A673 (cell line): ENCODE data around the gene TTBK2. TPM values are rescaled to one million over a fixed set of nuclear protein-coding genes. Genes with fewer than 3 reads are reported as not detected.

Experiments used
- BruUV-seq: library from RNA; stranded (reverse); fragments of 400-500 nt; replicated peaks from 2 replicates; lab custom pipeline; 2021; lab: Mats Ljungman, UMichigan
- CTCF ChIA-PET: fragments of 300-600 bp; sonication (Branson Sonifier 250); formaldehyde crosslinking; loops from one replicate; lab custom pipeline; 2022; ENCODE audit warnings: antibody characterized with exemption; lab: Charles Lee
- POLR2A ChIA-PET: fragments of 300-600 bp; sonication (Branson Sonifier 250); formaldehyde crosslinking; loops from one replicate; lab custom pipeline; 2022; ENCODE audit warnings: antibody characterized with exemption; ENCODE audit not compliant: low non-redundant PET; lab: Charles Lee
- DNase-seq: peaks from one replicate; pipeline ENCODE4 v3.0.0-alpha.2; 2015; ENCODE audit warnings: low spot score
- H3K27ac ChIP-seq: fragments of 200-600 bp; sonication (generic); 2 replicates; pipeline ENCODE4 v1.5.1; 2016; ENCODE audit warnings: mixed run types, low read depth, mild to moderate bottlenecking, mixed read lengths, antibody characterized with exemption, low read length; ENCODE audit not compliant: poor library complexity, severe bottlenecking
- H3K27me3 ChIP-seq: fragments of 200-600 bp; sonication (generic); replicated peaks from 2 replicates; pipeline ENCODE4 v1.6.1; 2017; ENCODE audit warnings: mixed run types, low read depth, mild to moderate bottlenecking, mixed read lengths, antibody characterized with exemption, low read length; ENCODE audit not compliant: insufficient read depth, poor library complexity
- H3K36me3 ChIP-seq: fragments of 200-600 bp; sonication (generic); 2 replicates; pipeline ENCODE4 v1.6.1; 2016; ENCODE audit warnings: mixed run types, mild to moderate bottlenecking, mixed read lengths, antibody characterized with exemption, low read length; ENCODE audit not compliant: insufficient read depth, poor library complexity, severe bottlenecking
- H3K4me1 ChIP-seq: fragments of 200-600 bp; sonication (generic); 2 replicates; pipeline ENCODE4 v1.6.1; 2017; ENCODE audit warnings: mixed run types, mild to moderate bottlenecking, mixed read lengths, antibody characterized with exemption, low read length; ENCODE audit not compliant: insufficient read depth, poor library complexity, severe bottlenecking
- H3K4me3 ChIP-seq: fragments of 200-600 bp; sonication (generic); 2 replicates; pipeline ENCODE4 v1.5.1; 2016; ENCODE audit warnings: low read depth, mixed run types, mild to moderate bottlenecking, mixed read lengths, low read length; ENCODE audit not compliant: poor library complexity, severe bottlenecking
- H3K9me3 ChIP-seq: fragments of 200-600 bp; sonication (generic); 2 replicates; pipeline ENCODE4 v1.6.1; 2016; ENCODE audit warnings: mixed run types, low read depth, mild to moderate bottlenecking, mixed read lengths, antibody characterized with exemption, low read length; ENCODE audit not compliant: poor library complexity, severe bottlenecking
- EZH2 ChIP-seq: fragments of 200-600 bp; sonication (generic); IDR thresholded peaks from 2 replicates; pipeline ENCODE4 v1.6.1; 2017; ENCODE audit warnings: borderline replicate concordance, low read depth, mild to moderate bottlenecking, mixed read lengths, antibody characterized with exemption, low read length; ENCODE audit not compliant: poor library complexity, severe bottlenecking
- intact Hi-C: fragments of 100-400 bp; cut with micrococcal nuclease; formaldehyde crosslinking; loops from one replicate; pipeline ENCODE4 v1.10.0; 2022; ENCODE audit not compliant: unreplicated experiment
- total RNA-seq: library from RNA; stranded (reverse); gene quantifications from 2 replicates; pipeline ENCODE4 v1.2.3, GENCODE V29; 2021
- TF ChIP-seq, protein P1 (sequence below): fragments of 300-800, 200-600 bp; sonication (generic); conservative IDR thresholded peaks from 2 replicates; pipeline ENCODE4 v1.5.1; 2017; ENCODE audit warnings: low read depth, mild to moderate bottlenecking, antibody characterized with exemption, low read length, moderate library complexity, mixed read lengths

The TTBK2 gene
- total RNA-seq, 1 experiment from 2014 or later, result 15.8 TPM

DNA sequence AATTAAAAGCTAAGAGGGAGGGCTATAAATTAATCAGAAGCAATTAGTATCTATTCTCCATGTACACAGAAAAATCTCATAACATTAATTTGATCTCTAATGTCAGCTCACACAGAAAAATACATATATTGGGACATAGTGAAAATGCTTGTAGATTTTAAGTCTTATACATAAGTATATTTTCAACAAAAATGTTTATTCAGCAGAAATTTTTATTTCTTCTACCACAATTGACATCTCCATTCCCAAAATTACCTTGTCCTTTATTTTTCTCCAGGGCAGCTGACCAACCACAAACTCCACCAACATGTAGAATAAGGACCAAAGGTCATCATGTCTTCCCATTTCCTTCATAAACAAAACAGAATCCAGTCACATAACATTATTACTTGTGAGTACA lies 109.1 kb downstream of the TTBK2 start:
- ChIA-PET POLR2A (no interaction called here), CTCF (no interaction called here)
- H3K27ac ChIP-seq, result no peak overlapping the region
- no peaks in the 10 kb centered on the region for H3K9me3 ChIP-seq
- intact Hi-C loops, result no loop called here
- no peak for TF ChIP-seq EZH2
- TF ChIP-seq, protein P1, sequence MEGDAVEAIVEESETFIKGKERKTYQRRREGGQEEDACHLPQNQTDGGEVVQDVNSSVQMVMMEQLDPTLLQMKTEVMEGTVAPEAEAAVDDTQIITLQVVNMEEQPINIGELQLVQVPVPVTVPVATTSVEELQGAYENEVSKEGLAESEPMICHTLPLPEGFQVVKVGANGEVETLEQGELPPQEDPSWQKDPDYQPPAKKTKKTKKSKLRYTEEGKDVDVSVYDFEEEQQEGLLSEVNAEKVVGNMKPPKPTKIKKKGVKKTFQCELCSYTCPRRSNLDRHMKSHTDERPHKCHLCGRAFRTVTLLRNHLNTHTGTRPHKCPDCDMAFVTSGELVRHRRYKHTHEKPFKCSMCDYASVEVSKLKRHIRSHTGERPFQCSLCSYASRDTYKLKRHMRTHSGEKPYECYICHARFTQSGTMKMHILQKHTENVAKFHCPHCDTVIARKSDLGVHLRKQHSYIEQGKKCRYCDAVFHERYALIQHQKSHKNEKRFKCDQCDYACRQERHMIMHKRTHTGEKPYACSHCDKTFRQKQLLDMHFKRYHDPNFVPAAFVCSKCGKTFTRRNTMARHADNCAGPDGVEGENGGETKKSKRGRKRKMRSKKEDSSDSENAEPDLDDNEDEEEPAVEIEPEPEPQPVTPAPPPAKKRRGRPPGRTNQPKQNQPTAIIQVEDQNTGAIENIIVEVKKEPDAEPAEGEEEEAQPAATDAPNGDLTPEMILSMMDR, result no peak
- BruUV-seq, result no TSS peak
- DNase-seq, result no peak
- no peak overlapping the region for H3K4me3 ChIP-seq
- H3K4me1 ChIP-seq, result no peaks in the 10 kb centered on the region
- H3K27me3 ChIP-seq, result no peaks in the 10 kb centered on the region
- H3K36me3 ChIP-seq, result no peaks in the 10 kb centered on the region

DNA sequence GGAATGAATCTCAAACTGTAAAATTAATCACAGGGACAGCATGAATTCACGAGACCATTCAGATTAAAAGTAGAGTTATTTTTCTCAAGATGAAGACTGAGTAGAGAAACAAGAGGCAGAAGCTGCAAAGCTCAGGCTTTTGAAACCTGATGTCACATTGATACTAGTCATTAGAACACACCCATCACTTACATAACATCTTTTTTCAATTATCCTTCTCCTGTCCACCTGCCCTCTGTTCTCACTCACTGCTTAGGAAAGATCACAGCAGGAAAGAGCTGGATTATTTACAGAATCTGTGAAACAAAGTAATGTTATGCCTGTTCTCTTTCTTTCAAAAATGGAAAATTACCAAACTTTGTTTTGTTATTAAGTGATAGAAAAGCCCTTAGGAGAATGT lies 111.7 kb downstream of the TTBK2 start:
- H3K4me3 ChIP-seq, result no peak overlapping the region
- DNase-seq, result no peak
- H3K9me3 ChIP-seq, result no peaks in the 10 kb centered on the region
- no peak overlapping the region for H3K27ac ChIP-seq
- TF ChIP-seq, protein P1, result no peak
- no peak for TF ChIP-seq EZH2
- no peaks in the 10 kb centered on the region for H3K4me1 ChIP-seq
- BruUV-seq, result no TSS peak
- intact Hi-C loops, result loop anchor here (10.0 kb wide), 1 partner anchor 116 kb away; the partner anchor contains the start of gene TTBK2
- H3K27me3 ChIP-seq, result no peaks in the 10 kb centered on the region
- ChIA-PET POLR2A (no interaction called here), CTCF (no interaction called here)
- H3K36me3 ChIP-seq, result no peaks in the 10 kb centered on the region

DNA sequence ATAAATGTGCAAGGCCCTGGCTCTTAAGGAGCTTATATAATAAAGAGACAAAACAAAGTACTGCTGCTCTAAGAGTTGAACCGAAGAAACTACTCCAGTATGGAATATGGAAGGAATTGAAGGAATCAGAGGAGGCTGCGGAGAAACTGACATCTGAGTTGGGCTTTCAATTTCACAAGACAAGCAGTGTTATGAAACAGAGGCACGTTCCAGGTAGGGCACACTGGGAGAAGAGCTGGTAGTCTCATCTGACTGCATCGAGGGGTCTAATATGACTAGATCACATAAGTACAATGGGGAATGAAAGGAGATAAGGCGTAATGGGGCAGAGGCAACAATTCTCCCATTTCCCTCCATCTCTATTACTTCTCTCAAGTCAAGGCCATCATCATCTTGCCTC lies 115.3 kb downstream of the TTBK2 start:
- no peak for TF ChIP-seq EZH2
- TF ChIP-seq, protein P1, result no peak
- POLR2A ChIA-PET, result no interaction called here
- Histone ChIP-seq H3K4me3 (no peak overlapping the region), H3K4me1 (no peaks in the 10 kb centered on the region), H3K36me3 (no peaks in the 10 kb centered on the region), H3K27me3 (no peaks in the 10 kb centered on the region), H3K27ac (no peak overlapping the region), H3K9me3 (no peaks in the 10 kb centered on the region)
- intact Hi-C loops, result loop anchor here (10.0 kb wide), 1 partner anchor 120 kb away; the partner anchor contains the start of gene TTBK2
- no peak for DNase-seq
- BruUV-seq, result no TSS peak
- CTCF ChIA-PET, result no interaction called here
